CD14-positive monocyte (primary cell): ENCODE data around the gene OLFML2B. TPM values are rescaled to one million over a fixed set of nuclear protein-coding genes. Genes with fewer than 3 reads are reported as not detected.

ENCODE experiments used
- DNase-seq, 3 donors: peaks; one replicate each; pipeline ENCODE4 v3.0.0-alpha.2; 2011 to 2022
- H2AFZ ChIP-seq: 2 replicates; pipeline ENCODE4 v1.6.0; 2012; ENCODE audit warnings: mild to moderate bottlenecking, low read depth, low read length, inconsistent platforms; ENCODE audit not compliant: insufficient read depth, poor library complexity, severe bottlenecking
- H3K27ac ChIP-seq, 2 donors: 1 replicate in 1 of 2; 2 replicates in 1 of 2; pipeline ENCODE4 v1.5.1; 2012 to 2013; ENCODE audit warnings: low read length in 2 of 2, control low read depth in 1 of 2, inconsistent platforms in 1 of 2, low read depth in 1 of 2, mild to moderate bottlenecking in 1 of 2
- H3K27me3 ChIP-seq, 2 donors: one replicate each; pipeline versions ENCODE4 v1.6.0 to v1.6.1; 2011 to 2013; ENCODE audit warnings: low read length in 2 of 2; ENCODE audit not compliant: control insufficient read depth in 2 of 2, insufficient read depth in 2 of 2
- H3K36me3 ChIP-seq, 2 donors: replicated peaks in 1 of 2; 1 replicate in 1 of 2; 2 replicates in 1 of 2; pipeline versions ENCODE4 v1.5.1 to v1.6.1; 2012 to 2013; ENCODE audit warnings: low read length in 2 of 2, control low read depth in 1 of 2, inconsistent platforms in 1 of 2, mild to moderate bottlenecking in 1 of 2; ENCODE audit not compliant: insufficient read depth in 2 of 2, control insufficient read depth in 1 of 2
- H3K4me1 ChIP-seq, 2 donors: 1 replicate in 1 of 2; 2 replicates in 1 of 2; pipeline versions ENCODE4 v1.5.1 to v1.6.1; 2012 to 2013; ENCODE audit warnings: low read length in 2 of 2, control low read depth in 1 of 2, inconsistent platforms in 1 of 2, mild to moderate bottlenecking in 1 of 2, moderate library complexity in 1 of 2; ENCODE audit not compliant: insufficient read depth in 2 of 2, control insufficient read depth in 1 of 2
- H3K4me2 ChIP-seq: replicated peaks from 2 replicates; pipeline ENCODE3; 2012; ENCODE audit warnings: low read length, moderate library complexity, mild to moderate bottlenecking; ENCODE audit not compliant: poor library complexity, severe bottlenecking; ENCODE audit errors: extremely low read depth
- H3K4me3 ChIP-seq, 3 experiments: fragments of 200-600 bp in 1 of 3; sonication (generic) in 1 of 3; replicated peaks in 1 of 3; 1 replicate in 2 of 3; 2 replicates in 1 of 3; pipeline ENCODE4 v1.5.1; 2011 to 2013; ENCODE audit warnings: low read length in 3 of 3, mild to moderate bottlenecking in 3 of 3, control low read depth in 2 of 3, low read depth in 2 of 3, inconsistent platforms in 1 of 3, moderate library complexity in 1 of 3
- H3K79me2 ChIP-seq: 2 replicates; pipeline ENCODE4 v1.6.0; 2012; ENCODE audit warnings: mild to moderate bottlenecking, control low read depth, inconsistent platforms, low read length, moderate library complexity; ENCODE audit not compliant: insufficient read depth
- H3K9ac ChIP-seq: 2 replicates; pipeline ENCODE4 v1.6.0; 2017; ENCODE audit warnings: low read length, mild to moderate bottlenecking; ENCODE audit not compliant: insufficient read depth, poor library complexity, severe bottlenecking
- H3K9me3 ChIP-seq, 2 donors: replicated peaks in 1 of 2; 1 replicate in 1 of 2; 2 replicates in 1 of 2; pipeline versions ENCODE4 v1.5.1 to v1.6.1; 2012 to 2013; ENCODE audit warnings: low read length in 2 of 2, control low read depth in 1 of 2; ENCODE audit not compliant: control insufficient read depth in 1 of 2, insufficient read depth in 1 of 2
- H4K20me1 ChIP-seq: 2 replicates; pipeline ENCODE4 v1.6.0; 2012; ENCODE audit warnings: mild to moderate bottlenecking, low read length, control low read depth, moderate library complexity; ENCODE audit not compliant: insufficient read depth
- H3K27ac Mint-ChIP-seq, 7 donors: one replicate each; pipeline ENCODE4 v1.8.0; 2020; ENCODE audit warnings: mild to moderate bottlenecking in 7 of 7, mixed read lengths in 7 of 7, moderate library complexity in 6 of 7, inconsistent platforms in 2 of 7
- H3K27me3 Mint-ChIP-seq, 3 donors: one replicate each; pipeline ENCODE4 v1.8.0; 2021 to 2022; ENCODE audit warnings: low read depth in 3 of 3, mild to moderate bottlenecking in 3 of 3, mixed read lengths in 3 of 3, moderate library complexity in 3 of 3, inconsistent platforms in 1 of 3
- H3K36me3 Mint-ChIP-seq, 2 donors: one replicate each; pipeline ENCODE4 v1.8.0; 2020; ENCODE audit warnings: mixed read lengths in 2 of 2, inconsistent platforms in 1 of 2, mild to moderate bottlenecking in 1 of 2
- H3K4me1 Mint-ChIP-seq: one replicate; pipeline ENCODE4 v1.8.0; 2020; ENCODE audit warnings: mild to moderate bottlenecking, mixed read lengths
- H3K4me3 Mint-ChIP-seq, 2 donors: one replicate each; pipeline ENCODE4 v1.8.0; 2020; ENCODE audit warnings: mild to moderate bottlenecking in 2 of 2, mixed read lengths in 2 of 2, moderate library complexity in 1 of 2
- H3K9me3 Mint-ChIP-seq, 7 donors: one replicate each; pipeline ENCODE4 v1.8.0; 2020 to 2022; ENCODE audit warnings: mixed read lengths in 7 of 7, mild to moderate bottlenecking in 6 of 7, moderate library complexity in 6 of 7, inconsistent platforms in 2 of 7
- WGBS: methylation state at CpG from one replicate; pipeline ENCODE4 v1.1.5; 2013; ENCODE audit warnings: missing lambda C conversion rate; ENCODE audit not compliant: insufficient coverage; 5-methylcytosine and 5-hydroxymethylcytosine counted together
- intact Hi-C, 2 donors: fragments of 100-400 bp; cut with micrococcal nuclease; formaldehyde crosslinking; loops; one replicate each; pipeline versions ENCODE4 v1.15.0 to v1.15.1; 2023
- polyA plus RNA-seq, 3 donors: library from polyadenylated mRNA; depleted of rRNA in 1 of 3; unstranded in 2 of 3; stranded (reverse) in 1 of 3; fragments of 300-500 nt in 2 of 3; fragments of >200 nt in 1 of 3; fragmentation: Illumina TruSeq in 2 of 3; gene quantifications; 1 replicate in 2 of 3; 2 replicates in 1 of 3; pipeline ENCODE4 v1.2.3, GENCODE V29; 2012 to 2021
- TF ChIP-seq, protein P1 (sequence below): fragments of 200-600 bp; IDR thresholded peaks from one replicate; pipeline ENCODE4 v1.8.0; 2022; ENCODE audit warnings: antibody characterized with exemption, mild to moderate bottlenecking

Gene OLFML2B
- polyA plus RNA-seq, 3 donors: 0.66 to 1.4 (median 0.95) TPM

DNA sequence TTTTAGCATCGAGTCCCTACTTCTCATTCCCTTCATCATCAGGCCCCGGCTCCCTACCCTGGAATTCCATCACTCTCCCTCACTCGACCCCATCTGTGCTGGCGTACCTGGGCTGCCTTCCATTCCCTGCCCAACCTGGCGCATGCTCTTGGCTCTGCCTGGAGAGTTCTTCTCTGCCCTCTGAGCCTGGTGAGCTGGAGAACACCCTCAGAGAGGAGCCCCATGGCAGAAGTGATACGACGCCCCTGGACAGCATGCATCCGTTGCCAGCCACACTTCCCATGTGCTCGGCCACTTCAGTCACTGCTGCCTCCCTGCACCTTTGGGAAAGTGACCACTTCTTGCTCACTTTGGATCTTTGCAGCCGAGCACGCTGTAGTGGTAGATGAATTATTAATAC lies 30.1 kb downstream of the OLFML2B start:
- no peak for DNase-seq
- H4K20me1 ChIP-seq: no peaks in the 10 kb centered on the region
- no peak overlapping the region for H2AFZ ChIP-seq
- no peak overlapping the region for H3K27ac ChIP-seq
- peaks cover 0 to 7% (median 4%) of the 10 kb centered on the region in 7 donors for H3K9me3 Mint-ChIP-seq
- peak overlapping the region in 1 of 7 donors; percentile 57 for H3K27ac Mint-ChIP-seq
- peaks cover 22 to 27% of the 10 kb centered on the region in 2 donors for H3K4me1 ChIP-seq
- no peak overlapping the region for H3K4me3 ChIP-seq
- intact Hi-C loops: no loop called here
- TF ChIP-seq, protein P1, sequence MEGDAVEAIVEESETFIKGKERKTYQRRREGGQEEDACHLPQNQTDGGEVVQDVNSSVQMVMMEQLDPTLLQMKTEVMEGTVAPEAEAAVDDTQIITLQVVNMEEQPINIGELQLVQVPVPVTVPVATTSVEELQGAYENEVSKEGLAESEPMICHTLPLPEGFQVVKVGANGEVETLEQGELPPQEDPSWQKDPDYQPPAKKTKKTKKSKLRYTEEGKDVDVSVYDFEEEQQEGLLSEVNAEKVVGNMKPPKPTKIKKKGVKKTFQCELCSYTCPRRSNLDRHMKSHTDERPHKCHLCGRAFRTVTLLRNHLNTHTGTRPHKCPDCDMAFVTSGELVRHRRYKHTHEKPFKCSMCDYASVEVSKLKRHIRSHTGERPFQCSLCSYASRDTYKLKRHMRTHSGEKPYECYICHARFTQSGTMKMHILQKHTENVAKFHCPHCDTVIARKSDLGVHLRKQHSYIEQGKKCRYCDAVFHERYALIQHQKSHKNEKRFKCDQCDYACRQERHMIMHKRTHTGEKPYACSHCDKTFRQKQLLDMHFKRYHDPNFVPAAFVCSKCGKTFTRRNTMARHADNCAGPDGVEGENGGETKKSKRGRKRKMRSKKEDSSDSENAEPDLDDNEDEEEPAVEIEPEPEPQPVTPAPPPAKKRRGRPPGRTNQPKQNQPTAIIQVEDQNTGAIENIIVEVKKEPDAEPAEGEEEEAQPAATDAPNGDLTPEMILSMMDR: no peak
- peaks cover 0 to 4% of the 10 kb centered on the region in 2 donors for H3K36me3 Mint-ChIP-seq
- no peaks in the 10 kb centered on the region for H3K79me2 ChIP-seq
- WGBS: 85% methylated on average over 8 of the region's 11 CpGs
- H3K9me3 ChIP-seq: peaks cover 0 to 5% of the 10 kb centered on the region in 2 donors
- H3K27me3 ChIP-seq: no peaks in the 10 kb centered on the region
- H3K4me1 Mint-ChIP-seq: peaks cover 25% of the 10 kb centered on the region
- peaks cover 0 to 2% (median 0%) of the 10 kb centered on the region in 3 donors for H3K27me3 Mint-ChIP-seq
- no peak overlapping the region for H3K9ac ChIP-seq
- H3K4me2 ChIP-seq: no peak overlapping the region
- no peak overlapping the region for H3K4me3 Mint-ChIP-seq
- H3K36me3 ChIP-seq: no peaks in the 10 kb centered on the region

DNA sequence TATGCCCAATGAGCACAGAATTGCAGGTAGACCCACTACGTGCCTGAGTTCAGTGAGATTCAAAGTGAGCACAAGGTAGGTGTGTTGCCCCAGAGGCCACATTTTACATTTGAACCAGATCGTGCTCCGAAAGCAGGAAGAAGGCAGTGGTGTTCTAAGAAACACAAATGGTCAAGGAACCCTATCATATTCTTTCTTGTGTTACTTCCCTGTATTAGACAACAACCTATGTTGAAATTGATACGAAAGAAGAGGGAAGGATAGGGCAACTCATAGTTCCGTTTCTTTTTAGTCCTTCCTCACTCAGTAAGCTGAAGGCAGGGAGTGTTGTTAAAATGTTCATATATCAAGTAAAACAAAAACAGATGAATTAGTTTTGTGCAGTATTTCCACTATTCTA lies 33.9 kb downstream of the OLFML2B start:
- H3K4me2 ChIP-seq: peak overlapping the region; percentile 45
- H3K9me3 ChIP-seq: peaks cover 12 to 17% of the 10 kb centered on the region in 2 donors
- Mint-ChIP-seq H3K27me3 (peaks cover 0 to 2% (median 2%) of the 10 kb centered on the region in 3 donors), H3K4me1 (peaks cover 34% of the 10 kb centered on the region), H3K36me3 (peaks cover 4 to 10% of the 10 kb centered on the region in 2 donors), H3K27ac (peak overlapping the region; percentile 80 to 97 (median 92)), H3K4me3 (peak overlapping the region in 1 of 2 donors; percentile 77), H3K9me3 (peaks cover 10 to 18% (median 13%) of the 10 kb centered on the region in 7 donors)
- peak overlapping the region in 1 of 3 experiments; percentile 25 for H3K4me3 ChIP-seq
- 17% methylated on average over 3 of the region's 5 CpGs for WGBS
- H3K27me3 ChIP-seq: no peaks in the 10 kb centered on the region
- H3K36me3 ChIP-seq: no peaks in the 10 kb centered on the region
- H2AFZ ChIP-seq: no peak overlapping the region
- peak; percentile 71 to 84 (median 76) for DNase-seq
- intact Hi-C loops: no loop called here
- peak overlapping the region; percentile 46 to 76 for H3K27ac ChIP-seq
- no peak overlapping the region for H3K9ac ChIP-seq
- H3K4me1 ChIP-seq: peaks cover 28 to 34% of the 10 kb centered on the region in 2 donors
- TF ChIP-seq, protein P1: no peak
- no peaks in the 10 kb centered on the region for H3K79me2 ChIP-seq
- no peaks in the 10 kb centered on the region for H4K20me1 ChIP-seq
